Upper lobe of left lung (tissue), 6 donors: ENCODE results near the gene TACSTD2. TPM values are rescaled to one million over a fixed set of nuclear protein-coding genes. Genes with fewer than 3 reads are reported as not detected.
"Not testable (repeated sequence)": the region's sequence is repeated elsewhere in the genome, so short reads cannot be mapped to it uniquely, and the experiment has no call there.

Experiments
- ATAC-seq, 2 donors: fragments of 200-7000 bp; cut with Tn5 transposase; one replicate each; pipeline ENCODE4 v1.9.1; 2022; ENCODE audit warnings: mild to moderate bottlenecking in 2 of 2, moderate library complexity in 2 of 2; ENCODE audit not compliant: low FRiP score in 2 of 2
- DNase-seq, 2 donors: peaks; one replicate each; pipeline ENCODE4 v3.0.0-alpha.2; 2019 to 2020
- H3K27ac ChIP-seq, 4 donors: fragments of 200-600 bp; sonication (generic); one replicate each; pipeline ENCODE4 v1.5.1; 2016 to 2019
- H3K27me3 ChIP-seq, 4 donors: fragments of 200-600 bp; sonication (generic); one replicate each; pipeline ENCODE4 v1.5.1; 2017 to 2019
- H3K36me3 ChIP-seq, 4 donors: fragments of 200-600 bp; sonication (generic); one replicate each; pipeline ENCODE4 v1.5.1; 2016 to 2019
- H3K4me1 ChIP-seq, 4 donors: fragments of 200-600 bp; sonication (generic); one replicate each; pipeline ENCODE4 v1.5.1; 2018 to 2019
- H3K4me3 ChIP-seq, 4 donors: fragments of 200-600 bp; sonication (generic); one replicate each; pipeline ENCODE4 v1.5.1; 2017 to 2019; ENCODE audit warnings: mild to moderate bottlenecking in 2 of 4, moderate library complexity in 1 of 4
- H3K9me3 ChIP-seq, 4 donors: fragments of 200-600 bp; sonication (generic); one replicate each; pipeline ENCODE4 v1.5.1; 2018 to 2019
- CTCF ChIP-seq, 6 experiments: fragments of 450-650 bp in 4 of 6; fragments of 200-600 bp in 2 of 6; sonication (generic) in 2 of 6; IDR thresholded peaks; one replicate each; pipeline ENCODE4 v1.5.1; 2016 to 2019; ENCODE audit warnings: antibody characterized with exemption in 6 of 6
- EP300 ChIP-seq, 4 donors: sonication (generic); formaldehyde crosslinking; IDR thresholded peaks; one replicate each; pipeline ENCODE4 v1.5.1; 2017; ENCODE audit warnings: antibody characterized with exemption in 4 of 4, control low read depth in 2 of 4
- POLR2A ChIP-seq, 4 donors: fragments of 450-650 bp; IDR thresholded peaks; one replicate each; pipeline ENCODE4 v1.5.1; 2016 to 2017; ENCODE audit warnings: antibody characterized with exemption in 4 of 4, mild to moderate bottlenecking in 2 of 4
- POLR2AphosphoS5 ChIP-seq, 2 donors: sonication (generic); formaldehyde crosslinking; IDR thresholded peaks; one replicate each; pipeline ENCODE4 v1.5.1; 2017; ENCODE audit warnings: antibody characterized with exemption in 2 of 2
- WGBS, 2 donors: methylation state at CpG; one replicate each; pipeline ENCODE4 v1.1.5; 2017 to 2018; 5-methylcytosine and 5-hydroxymethylcytosine counted together
- total RNA-seq, 6 donors: library from RNA; depleted of rRNA in 4 of 6; stranded (reverse); fragments of >200 nt in 4 of 6; gene quantifications; one replicate each; pipeline versions ENCODE4 v1.1.0 to v1.2.1, GENCODE V29; 2016 to 2021
- donor health status: DM: no; HTN: no; CAD: no; lungs with moderate emphysema.
- donor health status: DM: no; HTN: yes; CAD: no; lungs with severe emphysema.

The TACSTD2 gene
- total RNA-seq, 6 donors from 2014 or later = 41.9 to 387 (median 161) TPM

- ATAC-seq = no peak
- Histone ChIP-seq H3K27me3 (no peaks in the 10 kb centered on the region), H3K4me3 (no peak overlapping the region), H3K36me3 (no peaks in the 10 kb centered on the region), H3K9me3 (no peaks in the 10 kb centered on the region), H3K4me1 (peaks cover 0 to under 1% (median 0%) of the 10 kb centered on the region in 4 donors), H3K27ac (no peak overlapping the region)
- WGBS, 2 donors = 71 to 89% methylated on average over 2 of the region's 2 CpGs
- no peak for DNase-seq
- TF ChIP-seq POLR2A (IDR thresholded peaks at IDR 0.05) (no peak), POLR2AphosphoS5 (IDR thresholded peaks at IDR 0.05) (no peak)
Measured at GRCh38 chr1:58539553-58539952, 37.5 kb downstream of the TACSTD2 start.

- no peak for DNase-seq
- Histone ChIP-seq H3K27me3 (no peaks in the 10 kb centered on the region), H3K36me3 (no peaks in the 10 kb centered on the region), H3K4me1 (no peaks in the 10 kb centered on the region), H3K27ac (no peak overlapping the region), H3K9me3 (no peaks in the 10 kb centered on the region), H3K4me3 (no peak overlapping the region)
- TF ChIP-seq EP300 (IDR thresholded peaks at IDR 0.05) (no peak), CTCF (IDR thresholded peaks at IDR 0.05) (no peak), POLR2A (IDR thresholded peaks at IDR 0.05) (no peak), POLR2AphosphoS5 (IDR thresholded peaks at IDR 0.05) (no peak)
- ATAC-seq = no peak
- WGBS, 2 donors = 89 to 90% methylated on average over 3 of the region's 3 CpGs
Measured at GRCh38 chr1:58538821-58539220, 38.2 kb downstream of the TACSTD2 start.

DNA sequence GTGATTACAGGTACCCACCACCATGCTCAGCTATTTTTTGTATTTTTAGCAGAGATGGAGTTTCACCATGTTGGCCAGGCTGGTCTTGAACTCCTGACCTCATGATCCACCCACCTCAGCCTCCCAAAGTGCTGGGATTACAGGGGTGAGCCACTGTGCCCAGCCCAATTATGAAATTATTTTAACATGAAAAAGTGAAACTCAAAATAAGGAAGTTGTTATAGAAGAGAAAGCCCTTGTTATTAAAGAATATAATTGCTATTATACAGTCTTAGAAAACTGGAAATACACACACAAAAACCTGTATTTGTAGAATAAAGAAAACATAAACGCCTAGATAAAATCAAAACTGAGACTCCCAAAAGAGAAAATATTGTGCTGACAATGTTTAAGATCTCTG is 45.2 kb downstream of the TACSTD2 start:
- H3K4me1 ChIP-seq, DNase-seq, H3K27ac ChIP-seq, H3K9me3 ChIP-seq, H3K4me3 ChIP-seq, ATAC-seq, H3K27me3 ChIP-seq: not testable (repeated sequence)
- 86 to 88% methylated on average over 1 of the region's 1 CpG for WGBS, 2 donors
- peaks cover 0 to 13% (median 0%) of the 10 kb centered on the region in 4 donors for H3K36me3 ChIP-seq

DNA sequence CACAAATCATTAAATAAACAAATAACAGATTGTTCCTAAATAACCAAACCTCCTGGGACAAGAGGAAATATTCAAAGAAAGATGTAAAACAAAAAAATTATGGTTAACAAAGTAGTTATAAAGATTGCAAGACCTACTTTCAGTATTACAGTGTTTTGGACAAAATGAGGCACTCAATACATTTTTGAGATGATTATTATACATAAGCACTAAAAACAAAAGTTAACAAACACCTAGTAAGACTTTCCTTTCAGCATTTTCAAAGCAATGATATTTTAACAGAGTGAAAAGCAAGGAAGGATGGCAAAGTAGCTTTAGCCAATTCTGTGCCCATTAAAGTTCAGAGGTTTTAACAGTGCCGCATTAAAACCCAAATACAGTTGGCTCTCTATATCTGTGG is 47.8 kb downstream of the TACSTD2 start:
- DNase-seq (no peak), ATAC-seq (no peak)
- H3K4me3 ChIP-seq = no peak overlapping the region
- H3K27ac ChIP-seq = no peak overlapping the region
- peaks cover 0 to 25% (median 0%) of the 10 kb centered on the region in 4 donors for H3K36me3 ChIP-seq
- 94 to 100% methylated on average over 1 of the region's 1 CpG for WGBS, 2 donors
- H3K9me3 ChIP-seq = no peaks in the 10 kb centered on the region
- no peaks in the 10 kb centered on the region for H3K27me3 ChIP-seq
- TF ChIP-seq POLR2A (IDR thresholded peaks at IDR 0.05) (no peak), CTCF (IDR thresholded peaks at IDR 0.05) (no peak), EP300 (IDR thresholded peaks at IDR 0.05) (no peak), POLR2AphosphoS5 (IDR thresholded peaks at IDR 0.05) (no peak)
- no peaks in the 10 kb centered on the region for H3K4me1 ChIP-seq

DNA sequence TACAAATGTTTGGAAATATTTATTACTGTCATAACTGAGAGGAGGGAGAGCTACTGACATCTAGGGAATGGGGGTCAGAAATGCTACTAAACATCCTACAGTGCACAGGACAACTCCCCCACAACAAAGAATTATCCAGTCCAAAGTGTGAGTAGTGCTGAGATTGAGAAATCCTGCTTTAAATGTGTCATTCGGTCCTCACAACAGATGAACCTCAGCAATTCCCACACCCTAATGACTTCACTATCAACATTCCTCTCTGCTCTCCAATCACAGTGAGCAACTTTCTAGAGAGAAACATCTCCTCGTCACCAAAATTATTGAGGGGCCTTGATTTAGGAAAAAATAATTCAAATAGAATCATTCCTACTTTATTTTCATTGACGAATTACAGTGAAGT is 48.5 kb downstream of the TACSTD2 start:
- Histone ChIP-seq H3K36me3 (peaks cover 0 to 27% (median 0%) of the 10 kb centered on the region in 4 donors), H3K4me3 (no peak overlapping the region), H3K4me1 (no peaks in the 10 kb centered on the region), H3K27ac (no peak overlapping the region), H3K27me3 (no peaks in the 10 kb centered on the region), H3K9me3 (no peaks in the 10 kb centered on the region)
- DNase-seq = no peak
- TF ChIP-seq POLR2A (IDR thresholded peaks at IDR 0.05) (no peak), EP300 (IDR thresholded peaks at IDR 0.05) (no peak), POLR2AphosphoS5 (IDR thresholded peaks at IDR 0.05) (no peak), CTCF (IDR thresholded peaks at IDR 0.05) (no peak)
- ATAC-seq = peak in 1 of 2 donors; percentile 91
- 73 to 90% methylated on average over 3 of the region's 3 CpGs for WGBS, 2 donors

Other genes starting within 250 kb of the TACSTD2 start
- gene OMA1, start 30.5 kb downstream of the TACSTD2 start, total RNA-seq = 10 to 100 TPM in 5 of 6 donors, 1 to 10 TPM in 1; 4.7 to 35.9 (median 20.7) TPM
- gene MYSM1, start 122.8 kb upstream of the TACSTD2 start, total RNA-seq = 10 to 100 TPM; 20.5 to 79.0 (median 27.6) TPM
- 100 to 1,000 TPM; 142 to 400 (median 236) TPM for gene JUN, start 206.8 kb upstream of the TACSTD2 start, total RNA-seq